Endothelial cell of umbilical vein (primary cell): ENCODE results near the gene ZNF438.

Experiments used
- EZH2 ChIP-seq: IDR thresholded peaks from 2 replicates; pipeline ENCODE4 v1.6.1; 2012; ENCODE audit warnings: borderline replicate concordance, low read depth, mild to moderate bottlenecking, moderate library complexity, low read length, inconsistent platforms; ENCODE audit not compliant: severe bottlenecking
- GATA2 ChIP-seq: IDR thresholded peaks from 2 replicates; pipeline ENCODE4 v1.7.0; 2011; ENCODE audit warnings: low read depth, mild to moderate bottlenecking, moderate library complexity, mixed read lengths, low read length; ENCODE audit not compliant: insufficient read length, insufficient read depth
- JUN ChIP-seq: IDR thresholded peaks from 2 replicates; pipeline ENCODE4 v1.6.1; 2011; ENCODE audit warnings: borderline replicate concordance, low read depth; ENCODE audit not compliant: insufficient read length, insufficient read depth
- MYC ChIP-seq: IDR thresholded peaks from one replicate; pipeline ENCODE4 v1.6.1; 2011; ENCODE audit warnings: mild to moderate bottlenecking, low read depth, low read length
- POLR2A ChIP-seq: IDR thresholded peaks from 2 replicates; pipeline ENCODE4 v1.6.1; 2012; ENCODE audit warnings: low read depth, mild to moderate bottlenecking, control low read depth, low read length
- POLR2AphosphoS5 ChIP-seq: IDR thresholded peaks from 2 replicates; pipeline ENCODE4 v1.6.1; 2012; ENCODE audit warnings: low read depth, mild to moderate bottlenecking, control low read depth, low read length, moderate library complexity; ENCODE audit not compliant: insufficient read depth
- TF ChIP-seq, protein P1 (sequence below), 2 donors: IDR thresholded peaks; 1 replicate in 1 of 2; 2 replicates in 1 of 2; pipeline ENCODE4 v1.5.1; 2011; ENCODE audit warnings: low read length in 2 of 2, mild to moderate bottlenecking in 2 of 2, moderate library complexity in 2 of 2, control low read depth in 1 of 2, inconsistent platforms in 1 of 2, low read depth in 1 of 2; ENCODE audit not compliant: insufficient read depth in 1 of 2; ENCODE audit errors: extremely low read depth in 1 of 2
- TF ChIP-seq, protein P2 (sequence below): IDR thresholded peaks from 2 replicates; pipeline ENCODE4 v1.6.1; 2011; ENCODE audit not compliant: insufficient read depth, insufficient read length

DNA sequence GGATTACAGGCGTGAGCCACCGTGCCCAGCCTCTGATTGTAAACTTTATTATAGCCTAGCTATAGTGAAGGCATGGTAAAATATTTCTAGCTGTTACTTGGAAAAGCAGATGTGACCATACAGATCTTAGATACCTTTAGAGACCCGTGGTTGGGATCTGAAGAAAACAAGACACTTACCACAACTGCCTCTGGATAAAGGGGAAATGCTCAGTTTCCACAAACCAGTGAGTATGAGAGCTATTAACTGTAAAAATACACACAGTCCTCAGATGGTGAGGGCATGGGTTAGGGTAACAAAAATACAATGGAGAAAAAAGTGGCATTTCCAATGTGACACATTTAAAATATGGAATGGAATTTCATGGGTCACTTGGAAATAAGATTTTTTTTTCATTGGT, 63.0 kb downstream of the ZNF438 start:
- TF ChIP-seq, protein P1, sequence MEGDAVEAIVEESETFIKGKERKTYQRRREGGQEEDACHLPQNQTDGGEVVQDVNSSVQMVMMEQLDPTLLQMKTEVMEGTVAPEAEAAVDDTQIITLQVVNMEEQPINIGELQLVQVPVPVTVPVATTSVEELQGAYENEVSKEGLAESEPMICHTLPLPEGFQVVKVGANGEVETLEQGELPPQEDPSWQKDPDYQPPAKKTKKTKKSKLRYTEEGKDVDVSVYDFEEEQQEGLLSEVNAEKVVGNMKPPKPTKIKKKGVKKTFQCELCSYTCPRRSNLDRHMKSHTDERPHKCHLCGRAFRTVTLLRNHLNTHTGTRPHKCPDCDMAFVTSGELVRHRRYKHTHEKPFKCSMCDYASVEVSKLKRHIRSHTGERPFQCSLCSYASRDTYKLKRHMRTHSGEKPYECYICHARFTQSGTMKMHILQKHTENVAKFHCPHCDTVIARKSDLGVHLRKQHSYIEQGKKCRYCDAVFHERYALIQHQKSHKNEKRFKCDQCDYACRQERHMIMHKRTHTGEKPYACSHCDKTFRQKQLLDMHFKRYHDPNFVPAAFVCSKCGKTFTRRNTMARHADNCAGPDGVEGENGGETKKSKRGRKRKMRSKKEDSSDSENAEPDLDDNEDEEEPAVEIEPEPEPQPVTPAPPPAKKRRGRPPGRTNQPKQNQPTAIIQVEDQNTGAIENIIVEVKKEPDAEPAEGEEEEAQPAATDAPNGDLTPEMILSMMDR (IDR thresholded peaks at IDR 0.05; ENCODE audit: extremely low read depth in 1 of 2, insufficient read depth in 1 of 2, low read depth in 1 of 2, low read length in 2 of 2), result no peak
- TF ChIP-seq JUN (no peak), EZH2 (no peak), POLR2A (no peak), MYC (no peak), GATA2 (no peak), POLR2AphosphoS5 (no peak)
- TF ChIP-seq, protein P2, sequence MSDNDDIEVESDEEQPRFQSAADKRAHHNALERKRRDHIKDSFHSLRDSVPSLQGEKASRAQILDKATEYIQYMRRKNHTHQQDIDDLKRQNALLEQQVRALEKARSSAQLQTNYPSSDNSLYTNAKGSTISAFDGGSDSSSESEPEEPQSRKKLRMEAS, result no peak
